Caco-2 (cell line): ENCODE data around the gene NPBWR2. TPM values are rescaled to one million over a fixed set of nuclear protein-coding genes. Genes with fewer than 3 reads are reported as not detected.
"Not testable (repeated sequence)": the region's sequence is repeated elsewhere in the genome, so short reads cannot be mapped to it uniquely, and the experiment has no call there.

Experiments used
- BruUV-seq: library from RNA; stranded (reverse); fragments of 400-500 nt; replicated peaks from 2 replicates; lab custom pipeline; 2021; lab: Mats Ljungman, UMichigan
- CTCF ChIA-PET: fragments of 300-600 bp; sonication (Branson Sonifier 250); formaldehyde crosslinking; loops from one replicate; lab custom pipeline; 2022; ENCODE audit warnings: antibody characterized with exemption; lab: Charles Lee
- POLR2A ChIA-PET: fragments of 300-600 bp; sonication (Branson Sonifier 250); formaldehyde crosslinking; loops from one replicate; lab custom pipeline; 2022; ENCODE audit warnings: antibody characterized with exemption; lab: Charles Lee
- DNase-seq, 2 experiments: peaks; one replicate each; pipeline versions ENCODE4 v3.0.0 to v3.0.0-alpha.2; 2020 to 2022
- H3K27me3 ChIP-seq: replicated peaks from 2 replicates; pipeline ENCODE4 v1.6.0; 2011; ENCODE audit warnings: low read length; ENCODE audit not compliant: control insufficient read depth, insufficient read depth
- H3K36me3 ChIP-seq: 2 replicates; pipeline ENCODE4 v1.5.1; 2011; ENCODE audit warnings: low read length; ENCODE audit not compliant: control insufficient read depth, insufficient read depth
- H3K4me1 ChIP-seq: fragments of 250-450 bp; sonication (Bioruptor Pico); 2 replicates; pipeline ENCODE4 v1.5.1; 2020; ENCODE audit warnings: mild to moderate bottlenecking
- H3K4me3 ChIP-seq: 2 replicates; pipeline ENCODE4 v1.5.1; 2011; ENCODE audit warnings: low read depth, mild to moderate bottlenecking, control low read depth, low read length
- H3K9me3 ChIP-seq: fragments of 250-450 bp; sonication (Bioruptor Pico); 2 replicates; pipeline ENCODE4 v1.5.1; 2020; ENCODE audit warnings: mild to moderate bottlenecking, moderate library complexity
- H3K27ac Mint-ChIP-seq: one replicate; pipeline ENCODE4 v1.8.0; 2022; ENCODE audit warnings: mixed read lengths; ENCODE audit not compliant: unreplicated experiment
- H3K27me3 Mint-ChIP-seq: one replicate; pipeline ENCODE4 v1.8.0; 2022; ENCODE audit warnings: mixed read lengths; ENCODE audit not compliant: insufficient read depth, unreplicated experiment
- H3K36me3 Mint-ChIP-seq: one replicate; pipeline ENCODE4 v1.8.0; 2022; ENCODE audit warnings: mild to moderate bottlenecking, mixed read lengths; ENCODE audit not compliant: insufficient read depth, unreplicated experiment
- H3K4me1 Mint-ChIP-seq: one replicate; pipeline ENCODE4 v1.8.0; 2022; ENCODE audit warnings: low read depth, mixed read lengths; ENCODE audit not compliant: unreplicated experiment
- H3K4me3 Mint-ChIP-seq: one replicate; pipeline ENCODE4 v1.8.0; 2022; ENCODE audit warnings: mild to moderate bottlenecking, moderate library complexity, mixed read lengths; ENCODE audit not compliant: unreplicated experiment
- H3K9me3 Mint-ChIP-seq: one replicate; pipeline ENCODE4 v1.8.0; 2022; ENCODE audit warnings: mixed read lengths; ENCODE audit not compliant: unreplicated experiment
- intact Hi-C: fragments of 100-400 bp; cut with micrococcal nuclease; formaldehyde crosslinking; loops from one replicate; pipeline ENCODE4 v1.10.0; 2022; ENCODE audit not compliant: unreplicated experiment
- total RNA-seq: library from RNA; stranded (reverse); gene quantifications from 2 replicates; pipeline ENCODE4 v1.2.3, GENCODE V29; 2022
- TF ChIP-seq, protein P1 (sequence below), 2 experiments: fragments of 200-600 bp in 1 of 2; IDR thresholded peaks; 1 replicate in 1 of 2; 2 replicates in 1 of 2; pipeline versions ENCODE4 v1.5.1 to v1.8.0; 2011 to 2022; ENCODE audit warnings: antibody characterized with exemption in 1 of 2, control low read depth in 1 of 2, inconsistent platforms in 1 of 2, low read depth in 1 of 2, low read length in 1 of 2, mild to moderate bottlenecking in 1 of 2, moderate library complexity in 1 of 2; ENCODE audit not compliant: insufficient read depth in 1 of 2, severe bottlenecking in 1 of 2, unreplicated experiment in 1 of 2

The NPBWR2 gene
- total RNA-seq, 1 experiment from 2014 or later = not detected

DNA sequence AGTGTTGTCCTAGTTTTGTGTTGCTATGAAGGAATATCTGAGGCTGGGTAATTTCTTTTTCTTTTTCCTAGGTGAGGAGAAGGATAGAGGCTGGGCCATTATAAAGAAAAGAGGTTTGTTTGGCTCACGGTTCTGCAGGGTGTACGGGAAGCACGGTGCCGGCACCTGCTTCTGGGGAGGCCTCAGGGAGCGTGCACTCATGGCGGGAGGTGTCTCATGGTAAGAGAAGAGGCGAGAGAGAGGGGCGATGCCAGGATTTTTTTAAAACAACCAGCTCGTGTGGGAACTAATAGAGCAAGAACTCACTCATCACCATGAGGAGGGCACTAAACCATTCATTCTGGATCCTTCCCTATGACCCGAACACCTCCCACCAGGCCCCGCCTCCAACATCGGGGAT, 14.2 kb upstream of the NPBWR2 start:
- POLR2A ChIA-PET = no interaction called here
- CTCF ChIA-PET = interaction anchor here (0.7 to 4.1 kb wide), 10 partner anchors 10 to 517 kb away, joined by 3 to 51 read pairs (median 6); partner anchors contain the start of genes LKAAEAR1, PRPF6 and SAMD10
- DNase-seq = peak in 1 of 2 experiments; percentile 33
- TF ChIP-seq, protein P1, sequence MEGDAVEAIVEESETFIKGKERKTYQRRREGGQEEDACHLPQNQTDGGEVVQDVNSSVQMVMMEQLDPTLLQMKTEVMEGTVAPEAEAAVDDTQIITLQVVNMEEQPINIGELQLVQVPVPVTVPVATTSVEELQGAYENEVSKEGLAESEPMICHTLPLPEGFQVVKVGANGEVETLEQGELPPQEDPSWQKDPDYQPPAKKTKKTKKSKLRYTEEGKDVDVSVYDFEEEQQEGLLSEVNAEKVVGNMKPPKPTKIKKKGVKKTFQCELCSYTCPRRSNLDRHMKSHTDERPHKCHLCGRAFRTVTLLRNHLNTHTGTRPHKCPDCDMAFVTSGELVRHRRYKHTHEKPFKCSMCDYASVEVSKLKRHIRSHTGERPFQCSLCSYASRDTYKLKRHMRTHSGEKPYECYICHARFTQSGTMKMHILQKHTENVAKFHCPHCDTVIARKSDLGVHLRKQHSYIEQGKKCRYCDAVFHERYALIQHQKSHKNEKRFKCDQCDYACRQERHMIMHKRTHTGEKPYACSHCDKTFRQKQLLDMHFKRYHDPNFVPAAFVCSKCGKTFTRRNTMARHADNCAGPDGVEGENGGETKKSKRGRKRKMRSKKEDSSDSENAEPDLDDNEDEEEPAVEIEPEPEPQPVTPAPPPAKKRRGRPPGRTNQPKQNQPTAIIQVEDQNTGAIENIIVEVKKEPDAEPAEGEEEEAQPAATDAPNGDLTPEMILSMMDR (IDR thresholded peaks at IDR 0.05; ENCODE audit: insufficient read depth in 1 of 2, low read depth in 1 of 2, low read length in 1 of 2, severe bottlenecking in 1 of 2, unreplicated experiment in 1 of 2) = no peak
- H3K4me3 ChIP-seq = no peak overlapping the region
- intact Hi-C loops = loop anchor here (2.0 to 5.0 kb wide), 2 partner anchors 101 to 583 kb away; no protein-coding TSS in a partner anchor
- H3K4me3 Mint-ChIP-seq = no peak overlapping the region
- no peaks in the 10 kb centered on the region for H3K9me3 Mint-ChIP-seq
- no peaks in the 10 kb centered on the region; the same call in 1 of the 2 replicates for H3K9me3 ChIP-seq
- no peak overlapping the region for H3K27ac Mint-ChIP-seq
- no peaks in the 10 kb centered on the region for H3K4me1 ChIP-seq
- no TSS peak for BruUV-seq
- no peaks in the 10 kb centered on the region for H3K27me3 ChIP-seq
- H3K36me3 ChIP-seq = no peaks in the 10 kb centered on the region
- H3K27me3 Mint-ChIP-seq = peaks cover 14% of the 10 kb centered on the region
- H3K36me3 Mint-ChIP-seq = peaks cover 7% of the 10 kb centered on the region
- H3K4me1 Mint-ChIP-seq = no peaks in the 10 kb centered on the region

- no peaks in the 10 kb centered on the region; the same call in 1 of the 2 replicates for H3K9me3 ChIP-seq
- ChIA-PET POLR2A (no interaction called here), CTCF (interaction anchor here (0.5 to 4.1 kb wide), 18 partner anchors 9 to 1794 kb away, joined by 3 to 51 read pairs (median 4); partner anchors contain the start of genes LKAAEAR1, OPRL1, PRPF6 and RGS19)
- no peaks in the 10 kb centered on the region for H3K4me1 ChIP-seq
- intact Hi-C loops = loop anchor here (1.0 to 5.0 kb wide), 8 partner anchors 18 to 581 kb away; partner anchors contain the start of gene PRPF6
- Mint-ChIP-seq H3K36me3 (peaks cover 7% of the 10 kb centered on the region), H3K4me3 (no peak overlapping the region), H3K27me3 (peaks cover 14% of the 10 kb centered on the region), H3K9me3 (no peaks in the 10 kb centered on the region), H3K27ac (peak overlapping the region; percentile 44), H3K4me1 (no peaks in the 10 kb centered on the region)
- DNase-seq = peak in 1 of 2 experiments; percentile 55
- no peaks in the 10 kb centered on the region for H3K27me3 ChIP-seq
- TF ChIP-seq, protein P1 (IDR thresholded peaks at IDR 0.05; ENCODE audit: insufficient read depth in 1 of 2, low read depth in 1 of 2, low read length in 1 of 2, severe bottlenecking in 1 of 2, unreplicated experiment in 1 of 2) = no peak
- no peak overlapping the region for H3K4me3 ChIP-seq
- BruUV-seq = no TSS peak
- no peaks in the 10 kb centered on the region for H3K36me3 ChIP-seq
Observed at GRCh38 chr20:64119681-64120341, 12.4 kb upstream of the NPBWR2 start.

GRCh38 chr20:64119301-64119680, 11.9 kb upstream of the NPBWR2 start:
- H3K9me3 Mint-ChIP-seq = no peaks in the 10 kb centered on the region
- no peaks in the 10 kb centered on the region for H3K4me1 ChIP-seq
- H3K4me3 Mint-ChIP-seq = no peak overlapping the region
- intact Hi-C loops = no loop called here
- H3K36me3 Mint-ChIP-seq = peaks cover 7% of the 10 kb centered on the region
- no peak overlapping the region for H3K4me3 ChIP-seq
- H3K4me1 Mint-ChIP-seq = no peaks in the 10 kb centered on the region
- peaks cover 14% of the 10 kb centered on the region for H3K27me3 Mint-ChIP-seq
- no peaks in the 10 kb centered on the region for H3K36me3 ChIP-seq
- ChIA-PET CTCF (interaction anchor here (0.8 to 4.1 kb wide), 7 partner anchors 8 to 80 kb away, joined by 3 to 51 read pairs (median 13); partner anchors contain the start of genes LKAAEAR1 and TCEA2), POLR2A (no interaction called here)
- DNase-seq = peak in 1 of 2 experiments; percentile 59
- TF ChIP-seq, protein P1 (IDR thresholded peaks at IDR 0.05; ENCODE audit: insufficient read depth in 1 of 2, low read depth in 1 of 2, low read length in 1 of 2, severe bottlenecking in 1 of 2, unreplicated experiment in 1 of 2) = no peak
- no peaks in the 10 kb centered on the region; the same call in 1 of the 2 replicates for H3K9me3 ChIP-seq
- H3K27ac Mint-ChIP-seq = no peak overlapping the region
- no peaks in the 10 kb centered on the region for H3K27me3 ChIP-seq
- BruUV-seq = no TSS peak

- peak in 1 of 2 experiments; percentile 26 for DNase-seq
- H3K4me3 ChIP-seq, BruUV-seq, H3K27ac Mint-ChIP-seq, H3K36me3 Mint-ChIP-seq, H3K27me3 ChIP-seq, H3K4me1 Mint-ChIP-seq, POLR2A ChIA-PET, H3K9me3 Mint-ChIP-seq, intact Hi-C loops, H3K36me3 ChIP-seq, H3K9me3 ChIP-seq, H3K4me3 Mint-ChIP-seq, H3K4me1 ChIP-seq: not testable (repeated sequence)
- peaks cover 13% of the 10 kb centered on the region for H3K27me3 Mint-ChIP-seq
- CTCF ChIA-PET = interaction anchor here (0.6 to 2.7 kb wide), 3 partner anchors 24 to 47 kb away, joined by 3 to 11 read pairs (median 6); partner anchors contain the start of gene LKAAEAR1
Observed at GRCh38 chr20:64117432-64117777, 10.0 kb upstream of the NPBWR2 start.
